SK-N-SH treated with all-trans-retinoic acid at 6 μM for 48 hours (cell line): Measurements from ENCODE around the gene CTBP2.

Source experiments
- ATAC-seq: fragments of 200-7000 bp; cut with Tn5 transposase; 3 replicates; pipeline ENCODE4 v1.9.1; 2020; ENCODE audit warnings: mild to moderate bottlenecking, moderate library complexity
- ARNTL ChIP-seq: fragments of 450-650 bp; formaldehyde crosslinking; IDR thresholded peaks from 2 replicates; pipeline ENCODE4 v1.5.0; 2020; ENCODE audit warnings: low read depth, mild to moderate bottlenecking, moderate library complexity, borderline replicate concordance
- BACH2 ChIP-seq: fragments of 250-450 bp; sonication (Bioruptor Pico); IDR thresholded peaks from 2 replicates; pipeline ENCODE4 v1.9.0; 2021; ENCODE audit warnings: mild to moderate bottlenecking, borderline replicate concordance
- CSDC2 ChIP-seq: fragments of 250-450 bp; sonication (Bioruptor Pico); IDR thresholded peaks from 2 replicates; pipeline ENCODE4 v1.5.0; 2020; ENCODE audit warnings: mild to moderate bottlenecking, moderate library complexity
- ESRRG ChIP-seq: fragments of 250-450 bp; sonication (Bioruptor Pico); IDR thresholded peaks from 2 replicates; pipeline ENCODE4 v1.6.1; 2021; ENCODE audit warnings: mild to moderate bottlenecking
- GLIS3 ChIP-seq: fragments of 250-450 bp; sonication (Bioruptor Pico); IDR thresholded peaks from 2 replicates; pipeline ENCODE4 v1.5.0; 2020; ENCODE audit warnings: mild to moderate bottlenecking, moderate library complexity
- ISL1 ChIP-seq: fragments of 250-450 bp; sonication (Bioruptor Pico); IDR thresholded peaks from 2 replicates; pipeline ENCODE4 v2.1.2; 2022; ENCODE audit warnings: mild to moderate bottlenecking, moderate library complexity
- OSR1 ChIP-seq: fragments of 250-450 bp; sonication (Bioruptor Pico); IDR thresholded peaks from 2 replicates; pipeline ENCODE4 v1.8.0; 2022; ENCODE audit warnings: moderate library complexity, mild to moderate bottlenecking, inconsistent platforms
- PPARA ChIP-seq: fragments of 250-450 bp; sonication (Bioruptor Pico); IDR thresholded peaks from 2 replicates; pipeline ENCODE4 v1.5.0; 2020; ENCODE audit warnings: mild to moderate bottlenecking, borderline replicate concordance
- RARB ChIP-seq: fragments of 250-450 bp; sonication (Bioruptor Pico); IDR thresholded peaks from 2 replicates; pipeline ENCODE4 v1.8.0; 2021; ENCODE audit warnings: mild to moderate bottlenecking, moderate library complexity
- SNAI2 ChIP-seq: fragments of 250-450 bp; sonication (Bioruptor Pico); IDR thresholded peaks from 2 replicates; pipeline ENCODE4 v1.5.0; 2020; ENCODE audit warnings: mild to moderate bottlenecking, moderate library complexity
- TOX ChIP-seq: fragments of 250-450 bp; sonication (Bioruptor Pico); IDR thresholded peaks from 2 replicates; pipeline ENCODE4 v1.8.0; 2021; ENCODE audit warnings: mild to moderate bottlenecking, moderate library complexity, borderline replicate concordance
- ZC3H10 ChIP-seq: fragments of 250-450 bp; sonication (Bioruptor Pico); IDR thresholded peaks from 2 replicates; pipeline ENCODE4 v1.5.1; 2021; ENCODE audit warnings: mild to moderate bottlenecking, moderate library complexity
- ZNF565 ChIP-seq: fragments of 450-650 bp; formaldehyde crosslinking; conservative IDR thresholded peaks from 2 replicates; pipeline ENCODE4 v1.5.0; 2020; ENCODE audit warnings: low read depth, mild to moderate bottlenecking, moderate library complexity
- ZNF70 ChIP-seq: fragments of 450-650 bp; formaldehyde crosslinking; IDR thresholded peaks from 2 replicates; pipeline ENCODE4 v1.5.0; 2020; ENCODE audit warnings: mild to moderate bottlenecking, moderate library complexity
- ZNF8 ChIP-seq: fragments of 450-650 bp; formaldehyde crosslinking; IDR thresholded peaks from 2 replicates; pipeline ENCODE4 v1.5.0; 2020; ENCODE audit warnings: mild to moderate bottlenecking, moderate library complexity
- TF ChIP-seq, protein P1 (sequence below): fragments of 250-450 bp; sonication (Bioruptor Pico); IDR thresholded peaks from 2 replicates; pipeline ENCODE4 v1.5.1; 2021; ENCODE audit warnings: mild to moderate bottlenecking, moderate library complexity
- TF ChIP-seq, protein P2 (sequence below): fragments of 250-450 bp; sonication (Bioruptor Pico); IDR thresholded peaks from 2 replicates; pipeline ENCODE4 v1.8.0; 2021; ENCODE audit warnings: low read depth, mild to moderate bottlenecking, moderate library complexity, borderline replicate concordance
- TF ChIP-seq, protein P3 (sequence below): fragments of 250-450 bp; sonication (Bioruptor Pico); IDR thresholded peaks from 2 replicates; pipeline ENCODE4 v1.5.1; 2020; ENCODE audit warnings: low read depth, mild to moderate bottlenecking, moderate library complexity
- TF ChIP-seq, protein P4 (sequence below): fragments of 250-450 bp; sonication (Bioruptor Pico); IDR thresholded peaks from 2 replicates; pipeline ENCODE4 v1.8.0; 2020; ENCODE audit warnings: mild to moderate bottlenecking, moderate library complexity, borderline replicate concordance
- TF ChIP-seq, protein P5 (sequence below): fragments of 250-450 bp; sonication (Bioruptor Pico); IDR thresholded peaks from 2 replicates; pipeline ENCODE4 v1.5.0; 2020; ENCODE audit warnings: mild to moderate bottlenecking, moderate library complexity

Gene CTBP2

DNA sequence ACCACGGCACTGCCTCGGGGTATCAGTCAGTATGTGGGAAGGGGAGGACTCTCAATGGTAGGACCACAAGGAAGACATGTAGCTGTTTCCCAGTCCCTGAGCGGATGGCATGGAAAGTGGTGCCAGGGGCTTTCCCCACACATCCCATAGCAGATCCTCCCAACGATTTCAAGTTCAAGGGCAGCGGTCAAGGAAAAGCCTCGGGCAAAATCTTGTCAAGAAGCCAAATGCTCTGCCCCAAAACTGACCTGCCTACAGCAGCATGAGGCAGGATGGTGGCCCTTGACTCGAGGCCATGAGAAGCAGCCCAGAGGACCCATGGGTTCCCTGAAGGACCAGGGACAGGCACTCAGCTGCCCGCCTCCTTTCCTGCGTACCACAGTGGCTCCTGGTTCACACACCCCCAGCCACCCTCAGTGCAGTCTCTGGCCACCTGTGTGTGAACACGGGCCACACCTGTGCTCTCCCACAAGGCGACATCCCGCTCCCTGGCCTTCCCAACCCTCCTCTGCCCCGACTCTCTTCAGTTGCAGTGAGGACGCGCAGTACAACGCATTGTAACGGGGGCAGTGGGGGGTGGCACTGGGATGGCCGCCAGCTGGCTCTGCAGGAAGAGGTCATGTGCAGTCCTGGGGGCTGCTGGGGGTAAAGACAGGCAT lies 43.6 kb downstream of the CTBP2 start:
- no peak for TF ChIP-seq ISL1 (CRISPR knock-in tag)
- TF ChIP-seq OSR1 (CRISPR knock-in tag): no peak
- TF ChIP-seq GLIS3 (CRISPR knock-in tag): no peak
- TF ChIP-seq, protein P1, sequence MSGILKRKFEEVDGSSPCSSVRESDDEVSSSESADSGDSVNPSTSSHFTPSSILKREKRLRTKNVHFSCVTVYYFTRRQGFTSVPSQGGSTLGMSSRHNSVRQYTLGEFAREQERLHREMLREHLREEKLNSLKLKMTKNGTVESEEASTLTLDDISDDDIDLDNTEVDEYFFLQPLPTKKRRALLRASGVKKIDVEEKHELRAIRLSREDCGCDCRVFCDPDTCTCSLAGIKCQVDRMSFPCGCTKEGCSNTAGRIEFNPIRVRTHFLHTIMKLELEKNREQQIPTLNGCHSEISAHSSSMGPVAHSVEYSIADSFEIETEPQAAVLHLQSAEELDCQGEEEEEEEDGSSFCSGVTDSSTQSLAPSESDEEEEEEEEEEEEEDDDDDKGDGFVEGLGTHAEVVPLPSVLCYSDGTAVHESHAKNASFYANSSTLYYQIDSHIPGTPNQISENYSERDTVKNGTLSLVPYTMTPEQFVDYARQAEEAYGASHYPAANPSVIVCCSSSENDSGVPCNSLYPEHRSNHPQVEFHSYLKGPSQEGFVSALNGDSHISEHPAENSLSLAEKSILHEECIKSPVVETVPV (CRISPR knock-in tag): no peak
- ATAC-seq: no peak

GRCh38 chr10:125116041-125116649 lies 44.2 kb downstream of the CTBP2 start:
- TF ChIP-seq ISL1 (CRISPR knock-in tag): no peak
- TF ChIP-seq ARNTL (CRISPR knock-in tag): no peak
- no peak for TF ChIP-seq OSR1 (CRISPR knock-in tag)
- TF ChIP-seq, protein P2, sequence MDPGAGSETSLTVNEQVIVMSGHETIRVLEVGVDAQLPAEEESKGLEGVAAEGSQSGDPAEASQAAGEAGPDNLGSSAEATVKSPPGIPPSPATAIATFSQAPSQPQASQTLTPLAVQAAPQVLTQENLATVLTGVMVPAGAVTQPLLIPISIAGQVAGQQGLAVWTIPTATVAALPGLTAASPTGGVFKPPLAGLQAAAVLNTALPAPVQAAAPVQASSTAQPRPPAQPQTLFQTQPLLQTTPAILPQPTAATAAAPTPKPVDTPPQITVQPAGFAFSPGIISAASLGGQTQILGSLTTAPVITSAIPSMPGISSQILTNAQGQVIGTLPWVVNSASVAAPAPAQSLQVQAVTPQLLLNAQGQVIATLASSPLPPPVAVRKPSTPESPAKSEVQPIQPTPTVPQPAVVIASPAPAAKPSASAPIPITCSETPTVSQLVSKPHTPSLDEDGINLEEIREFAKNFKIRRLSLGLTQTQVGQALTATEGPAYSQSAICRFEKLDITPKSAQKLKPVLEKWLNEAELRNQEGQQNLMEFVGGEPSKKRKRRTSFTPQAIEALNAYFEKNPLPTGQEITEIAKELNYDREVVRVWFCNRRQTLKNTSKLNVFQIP (CRISPR knock-in tag): no peak
- TF ChIP-seq, protein P3, sequence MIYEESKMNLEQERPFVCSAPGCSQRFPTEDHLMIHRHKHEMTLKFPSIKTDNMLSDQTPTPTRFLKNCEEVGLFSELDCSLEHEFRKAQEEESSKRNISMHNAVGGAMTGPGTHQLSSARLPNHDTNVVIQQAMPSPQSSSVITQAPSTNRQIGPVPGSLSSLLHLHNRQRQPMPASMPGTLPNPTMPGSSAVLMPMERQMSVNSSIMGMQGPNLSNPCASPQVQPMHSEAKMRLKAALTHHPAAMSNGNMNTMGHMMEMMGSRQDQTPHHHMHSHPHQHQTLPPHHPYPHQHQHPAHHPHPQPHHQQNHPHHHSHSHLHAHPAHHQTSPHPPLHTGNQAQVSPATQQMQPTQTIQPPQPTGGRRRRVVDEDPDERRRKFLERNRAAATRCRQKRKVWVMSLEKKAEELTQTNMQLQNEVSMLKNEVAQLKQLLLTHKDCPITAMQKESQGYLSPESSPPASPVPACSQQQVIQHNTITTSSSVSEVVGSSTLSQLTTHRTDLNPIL (CRISPR knock-in tag): no peak
- no peak for TF ChIP-seq ZC3H10
- no peak for TF ChIP-seq GLIS3 (CRISPR knock-in tag)
- TF ChIP-seq BACH2 (CRISPR knock-in tag): no peak
- no peak for TF ChIP-seq ESRRG (CRISPR knock-in tag)
- TF ChIP-seq, all 23 proteins: peak for 0
- ATAC-seq: no peak

GRCh38 chr10:125115409-125115808 lies 45.0 kb downstream of the CTBP2 start:
- no peak for ATAC-seq
- TF ChIP-seq, protein P4, sequence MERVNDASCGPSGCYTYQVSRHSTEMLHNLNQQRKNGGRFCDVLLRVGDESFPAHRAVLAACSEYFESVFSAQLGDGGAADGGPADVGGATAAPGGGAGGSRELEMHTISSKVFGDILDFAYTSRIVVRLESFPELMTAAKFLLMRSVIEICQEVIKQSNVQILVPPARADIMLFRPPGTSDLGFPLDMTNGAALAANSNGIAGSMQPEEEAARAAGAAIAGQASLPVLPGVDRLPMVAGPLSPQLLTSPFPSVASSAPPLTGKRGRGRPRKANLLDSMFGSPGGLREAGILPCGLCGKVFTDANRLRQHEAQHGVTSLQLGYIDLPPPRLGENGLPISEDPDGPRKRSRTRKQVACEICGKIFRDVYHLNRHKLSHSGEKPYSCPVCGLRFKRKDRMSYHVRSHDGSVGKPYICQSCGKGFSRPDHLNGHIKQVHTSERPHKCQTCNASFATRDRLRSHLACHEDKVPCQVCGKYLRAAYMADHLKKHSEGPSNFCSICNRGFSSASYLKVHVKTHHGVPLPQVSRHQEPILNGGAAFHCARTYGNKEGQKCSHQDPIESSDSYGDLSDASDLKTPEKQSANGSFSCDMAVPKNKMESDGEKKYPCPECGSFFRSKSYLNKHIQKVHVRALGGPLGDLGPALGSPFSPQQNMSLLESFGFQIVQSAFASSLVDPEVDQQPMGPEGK: no peak
- TF ChIP-seq ZC3H10: no peak
- TF ChIP-seq TOX (CRISPR knock-in tag): no peak
- TF ChIP-seq RARB (CRISPR knock-in tag): no peak
- TF ChIP-seq, all 23 proteins: peak for 0

- ATAC-seq: no peak
- TF ChIP-seq, protein P3 (CRISPR knock-in tag): no peak
- TF ChIP-seq PPARA (CRISPR knock-in tag) (no peak), BACH2 (CRISPR knock-in tag) (no peak), ZNF565 (CRISPR knock-in tag) (no peak), ZNF8 (no peak), RARB (CRISPR knock-in tag) (no peak), CSDC2 (CRISPR knock-in tag) (no peak), ISL1 (CRISPR knock-in tag) (no peak), SNAI2 (CRISPR knock-in tag) (no peak), ESRRG (CRISPR knock-in tag) (no peak), ZC3H10 (no peak), ZNF70 (CRISPR knock-in tag) (no peak)
- TF ChIP-seq, protein P5, sequence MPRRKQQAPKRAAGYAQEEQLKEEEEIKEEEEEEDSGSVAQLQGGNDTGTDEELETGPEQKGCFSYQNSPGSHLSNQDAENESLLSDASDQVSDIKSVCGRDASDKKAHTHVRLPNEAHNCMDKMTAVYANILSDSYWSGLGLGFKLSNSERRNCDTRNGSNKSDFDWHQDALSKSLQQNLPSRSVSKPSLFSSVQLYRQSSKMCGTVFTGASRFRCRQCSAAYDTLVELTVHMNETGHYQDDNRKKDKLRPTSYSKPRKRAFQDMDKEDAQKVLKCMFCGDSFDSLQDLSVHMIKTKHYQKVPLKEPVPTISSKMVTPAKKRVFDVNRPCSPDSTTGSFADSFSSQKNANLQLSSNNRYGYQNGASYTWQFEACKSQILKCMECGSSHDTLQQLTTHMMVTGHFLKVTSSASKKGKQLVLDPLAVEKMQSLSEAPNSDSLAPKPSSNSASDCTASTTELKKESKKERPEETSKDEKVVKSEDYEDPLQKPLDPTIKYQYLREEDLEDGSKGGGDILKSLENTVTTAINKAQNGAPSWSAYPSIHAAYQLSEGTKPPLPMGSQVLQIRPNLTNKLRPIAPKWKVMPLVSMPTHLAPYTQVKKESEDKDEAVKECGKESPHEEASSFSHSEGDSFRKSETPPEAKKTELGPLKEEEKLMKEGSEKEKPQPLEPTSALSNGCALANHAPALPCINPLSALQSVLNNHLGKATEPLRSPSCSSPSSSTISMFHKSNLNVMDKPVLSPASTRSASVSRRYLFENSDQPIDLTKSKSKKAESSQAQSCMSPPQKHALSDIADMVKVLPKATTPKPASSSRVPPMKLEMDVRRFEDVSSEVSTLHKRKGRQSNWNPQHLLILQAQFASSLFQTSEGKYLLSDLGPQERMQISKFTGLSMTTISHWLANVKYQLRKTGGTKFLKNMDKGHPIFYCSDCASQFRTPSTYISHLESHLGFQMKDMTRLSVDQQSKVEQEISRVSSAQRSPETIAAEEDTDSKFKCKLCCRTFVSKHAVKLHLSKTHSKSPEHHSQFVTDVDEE (CRISPR knock-in tag): no peak
- TF ChIP-seq, protein P1 (CRISPR knock-in tag): no peak
Measured at GRCh38 chr10:125114761-125115391, 45.5 kb downstream of the CTBP2 start.
